ENCODE results near the gene PTPRZ1. TPM values are rescaled to one million over a fixed set of nuclear protein-coding genes. Genes with fewer than 3 reads are reported as not detected.

Gene PTPRZ1
- total RNA-seq, 1 donor from 2014 or later, result 2.2 TPM

- DNase-seq (ENCODE audit: low spot score), result no peak
Observed at GRCh38 chr7:121891731-121892130, 18.8 kb downstream of the PTPRZ1 start.

- no peak for DNase-seq (ENCODE audit: low spot score)
Observed at GRCh38 chr7:121901026-121901425, 28.1 kb downstream of the PTPRZ1 start.

DNA sequence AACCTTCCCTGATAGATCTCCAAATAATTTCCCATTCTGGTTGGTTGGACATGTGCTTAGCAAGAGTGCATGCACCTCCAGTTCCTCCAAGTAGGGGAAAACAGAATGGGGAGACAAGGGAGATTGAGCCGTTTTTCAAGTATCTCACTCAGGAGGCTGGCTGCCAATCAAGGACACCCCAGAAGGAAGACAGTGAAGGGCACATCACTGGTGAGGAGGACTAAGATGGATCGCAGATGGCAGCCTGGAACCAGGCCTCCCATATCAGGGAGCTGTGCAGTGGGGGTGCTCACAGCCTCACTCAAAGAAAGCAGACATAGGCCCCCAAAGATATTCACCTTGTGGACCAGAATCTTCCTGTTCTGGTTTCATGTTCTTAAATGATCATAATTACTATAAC, 31.2 kb downstream of the PTPRZ1 start:
- DNase-seq (ENCODE audit: low spot score), result no peak

DNA sequence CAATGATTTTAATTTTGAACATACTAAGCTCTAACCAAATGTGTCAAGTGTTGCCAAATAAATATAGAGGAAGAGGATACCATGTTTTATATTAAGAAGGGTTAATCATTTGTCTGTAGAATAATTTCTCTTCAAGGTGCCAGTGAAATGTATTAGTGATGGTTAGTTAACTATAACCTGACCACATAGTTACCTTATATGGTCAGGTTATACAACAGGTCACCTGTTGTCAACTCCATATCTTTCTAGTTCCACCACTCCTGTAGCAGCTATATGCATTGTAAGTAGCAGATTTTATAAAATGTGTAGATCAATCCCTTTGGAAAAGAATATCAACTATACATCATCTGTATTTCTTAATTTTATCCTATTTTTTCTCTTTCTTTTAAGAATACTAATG, 35.1 kb downstream of the PTPRZ1 start:
- DNase-seq (ENCODE audit: low spot score), result no peak

DNA sequence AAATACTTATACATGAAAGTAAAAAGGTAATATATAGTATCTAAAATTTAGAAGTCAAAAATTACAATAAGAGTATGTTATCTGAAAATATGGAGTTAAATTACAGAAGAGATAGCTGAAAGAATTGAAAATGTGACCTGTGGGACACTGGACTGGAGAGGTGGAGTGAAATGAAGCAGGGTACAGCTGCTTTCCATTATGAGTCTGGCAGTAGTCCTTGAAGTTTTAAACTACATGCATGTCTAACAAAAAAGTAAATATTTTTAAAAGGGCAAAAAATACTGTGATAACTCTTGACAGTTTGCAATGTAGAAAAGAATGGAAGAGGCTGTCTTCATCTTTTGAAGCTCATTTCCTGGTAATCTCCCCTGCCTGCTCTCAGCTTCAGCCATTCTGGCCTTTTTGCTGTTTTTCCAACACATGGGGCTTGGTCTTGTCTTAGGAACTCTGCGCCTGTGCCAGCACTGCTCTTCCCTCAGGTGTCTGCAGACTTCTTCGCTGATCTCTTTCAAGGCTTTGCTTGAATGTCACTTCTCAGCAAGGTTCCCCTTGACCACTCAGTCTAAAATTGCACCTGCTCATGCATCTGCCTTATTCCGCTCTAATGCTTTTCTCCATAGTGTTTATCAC, 36.9 kb downstream of the PTPRZ1 start:
- no peak for DNase-seq (ENCODE audit: low spot score)

DNA sequence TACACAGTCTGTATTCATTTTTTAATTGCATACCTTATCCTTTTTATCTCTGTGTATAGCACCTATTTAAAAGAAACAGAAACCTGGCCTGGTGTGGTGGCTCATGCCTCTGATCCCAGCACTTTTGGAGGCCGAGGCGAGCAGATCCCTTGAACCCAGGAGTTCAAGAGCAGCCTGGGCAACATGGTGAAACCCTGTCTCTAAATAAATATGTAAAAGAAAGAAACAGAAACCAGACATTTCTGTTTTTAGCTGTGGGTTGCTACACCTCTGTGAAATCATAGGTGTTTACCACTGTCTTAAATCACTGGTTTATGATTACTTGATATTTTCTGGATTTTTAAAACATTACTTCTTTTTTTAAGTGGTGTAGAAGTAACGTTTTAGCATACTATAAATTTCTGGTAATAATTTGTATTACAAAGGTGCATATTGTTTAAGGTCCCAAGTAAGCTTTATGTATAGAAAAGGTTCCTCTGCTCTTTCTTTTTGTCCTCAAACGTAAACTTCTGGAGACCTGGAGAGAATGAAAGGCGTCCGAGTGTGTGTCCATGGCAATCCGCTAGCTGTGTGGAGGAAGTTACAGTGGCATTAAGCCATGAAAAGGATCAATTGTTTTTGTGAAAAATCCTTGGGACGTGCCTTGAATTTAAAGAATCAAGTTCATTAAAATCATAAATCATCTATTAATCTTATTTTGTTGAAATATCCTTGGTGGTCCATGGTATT, 41.1 kb downstream of the PTPRZ1 start:
- no peak for DNase-seq (ENCODE audit: low spot score)

- no peak for DNase-seq (ENCODE audit: low spot score)
Observed at GRCh38 chr7:121914676-121915279, 41.8 kb downstream of the PTPRZ1 start.

DNA sequence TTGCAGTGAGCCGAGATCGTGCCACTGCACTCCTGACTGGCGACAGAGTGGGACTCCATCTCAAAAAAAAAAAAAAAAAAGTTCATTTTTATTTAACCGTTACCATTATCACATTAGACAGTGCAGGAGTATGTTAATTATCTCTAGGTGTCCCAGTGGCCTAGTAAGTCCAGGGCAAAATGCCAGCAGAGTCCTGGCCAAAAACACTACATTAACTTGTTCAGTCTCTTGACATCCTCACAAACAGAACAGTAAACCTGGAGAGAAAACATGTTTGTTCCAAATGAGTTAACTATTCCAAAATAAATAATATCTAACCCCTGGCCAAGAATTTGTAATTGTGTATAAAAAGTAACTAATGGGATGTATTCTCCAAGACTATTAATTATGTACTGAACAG, 43.2 kb downstream of the PTPRZ1 start:
- no peak for DNase-seq (ENCODE audit: low spot score)

- no peak for DNase-seq (ENCODE audit: low spot score)
Observed at GRCh38 chr7:121919986-121920385, 47.0 kb downstream of the PTPRZ1 start.

DNA sequence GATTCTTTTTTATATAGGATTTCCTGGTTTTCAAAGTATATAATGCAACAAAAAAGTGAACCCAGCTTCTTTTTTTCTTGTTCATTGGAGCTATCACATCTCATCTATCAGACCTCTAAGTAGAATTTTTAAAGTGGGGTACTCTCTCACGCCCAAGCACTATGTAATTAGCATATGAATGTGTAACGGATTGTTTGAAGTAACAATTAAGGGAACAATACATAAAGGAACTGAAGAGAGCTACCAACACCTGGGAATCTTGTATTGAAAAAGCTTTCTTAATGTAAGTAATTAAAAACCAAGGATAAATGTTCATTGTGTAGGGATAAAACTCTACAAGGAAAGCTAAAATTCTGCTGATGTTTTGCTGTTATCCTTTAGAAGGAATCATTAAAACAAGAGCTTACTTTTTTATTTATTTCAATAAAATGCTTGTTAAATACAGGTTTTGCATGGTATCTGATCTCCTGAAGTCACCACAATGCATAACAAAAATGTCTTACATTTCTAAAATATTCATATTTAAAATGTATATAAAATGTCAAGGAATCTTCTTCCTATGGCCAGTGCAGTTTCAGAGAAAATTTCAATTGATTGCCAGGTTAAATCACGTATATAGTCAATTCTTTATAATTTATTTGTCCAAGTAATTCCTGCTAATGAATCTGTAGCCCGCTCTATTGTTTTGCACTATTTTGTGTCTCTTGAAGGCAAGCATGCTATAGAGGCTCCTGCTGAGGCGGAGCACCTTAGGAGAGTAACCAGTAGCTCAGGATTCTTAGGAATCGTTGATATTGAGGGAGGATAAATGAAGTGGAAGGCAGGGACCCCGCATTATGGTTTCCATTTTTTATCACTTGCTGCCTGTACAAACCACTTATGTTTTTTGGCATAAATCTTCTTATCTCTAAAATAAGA, 51.6 kb downstream of the PTPRZ1 start:
- DNase-seq (ENCODE audit: low spot score), result no peak

DNA sequence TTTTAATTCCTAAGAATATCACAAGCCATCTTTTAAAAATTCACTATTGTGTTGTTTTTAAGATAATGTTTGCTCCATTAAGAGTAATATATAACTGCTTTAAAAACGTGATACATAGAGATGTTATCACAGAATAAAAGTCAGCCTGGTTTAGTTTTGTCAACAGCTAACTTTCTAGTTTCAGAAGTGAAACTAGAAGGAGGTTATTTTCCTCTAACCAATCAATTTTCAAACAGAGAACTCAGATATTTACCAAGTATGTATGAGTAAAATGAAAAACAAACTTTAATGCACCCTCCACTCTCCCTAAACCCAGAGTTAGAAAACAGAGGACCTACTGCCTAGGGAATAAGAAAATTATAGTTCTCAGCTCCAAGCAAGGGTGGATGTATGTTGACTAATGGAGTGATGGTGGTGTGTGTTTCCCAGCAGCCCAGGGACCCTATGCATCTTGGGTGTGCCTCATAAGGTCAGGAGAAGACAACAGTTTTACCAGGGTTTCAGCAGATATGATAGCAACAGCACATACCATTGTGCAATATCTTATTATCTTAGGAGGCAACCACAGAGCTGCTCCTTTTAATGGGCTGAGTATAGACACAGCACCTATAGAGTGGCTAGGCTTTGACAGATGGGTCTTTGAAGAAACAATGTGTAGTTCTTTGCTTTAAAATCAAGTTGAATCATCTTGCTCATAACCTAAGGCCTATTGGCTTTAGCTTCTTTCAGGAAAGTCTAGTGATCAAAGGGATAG, 58.4 kb downstream of the PTPRZ1 start:
- no peak for DNase-seq (ENCODE audit: low spot score)

DNA sequence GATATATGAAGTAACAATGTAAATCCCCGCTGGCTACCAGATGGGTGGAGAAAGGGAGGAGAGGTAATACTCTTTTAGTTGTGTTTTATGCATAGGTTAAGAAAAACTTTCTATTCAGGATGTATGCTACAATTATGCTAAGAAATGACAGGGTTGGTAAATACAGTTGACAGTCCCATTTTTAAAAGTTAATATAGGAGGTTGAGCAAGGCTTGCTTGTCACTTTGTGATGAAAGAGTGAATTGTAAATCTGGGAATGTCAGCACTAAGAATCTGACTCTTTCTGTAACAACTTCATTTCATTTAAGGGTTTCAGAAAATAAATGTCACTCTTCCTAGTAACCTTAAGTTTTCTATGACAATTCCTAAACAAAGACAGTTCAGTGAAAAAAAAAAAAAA, 59.8 kb downstream of the PTPRZ1 start:
- DNase-seq (ENCODE audit: low spot score), result no peak

GRCh38 chr7:121936951-121937623, 64.1 kb downstream of the PTPRZ1 start:
- no peak for DNase-seq (ENCODE audit: low spot score)

DNA sequence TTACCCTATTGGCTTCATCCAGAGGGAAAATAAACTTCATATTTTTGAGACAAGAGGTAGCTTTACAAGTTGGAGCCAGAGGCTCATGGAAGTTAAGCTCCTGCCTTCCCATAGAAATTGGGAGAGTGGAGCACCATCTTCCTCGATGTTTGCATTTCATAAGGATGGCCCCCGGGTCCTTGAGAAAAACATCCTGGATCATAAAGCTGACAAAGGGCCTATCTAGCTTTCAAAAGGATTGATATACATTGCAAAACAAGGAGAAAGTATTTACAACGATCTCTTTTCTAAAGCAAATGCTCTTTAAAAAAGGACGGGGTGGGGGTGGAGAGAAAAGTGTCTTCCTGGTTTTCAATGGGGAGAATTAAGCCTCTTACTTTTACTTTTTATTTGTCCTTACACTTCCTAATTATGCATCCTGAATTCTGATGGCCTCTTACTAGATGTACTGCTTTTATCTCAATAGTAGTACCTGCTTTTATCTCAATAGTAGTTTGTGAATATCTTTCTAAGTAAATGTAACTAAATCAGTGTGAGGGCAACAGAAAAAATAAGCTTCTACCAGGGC, 65.6 kb downstream of the PTPRZ1 start:
- DNase-seq (ENCODE audit: low spot score), result no peak

- DNase-seq (ENCODE audit: low spot score), result no peak
Observed at GRCh38 chr7:121940918-121941317, 68.0 kb downstream of the PTPRZ1 start.

DNA sequence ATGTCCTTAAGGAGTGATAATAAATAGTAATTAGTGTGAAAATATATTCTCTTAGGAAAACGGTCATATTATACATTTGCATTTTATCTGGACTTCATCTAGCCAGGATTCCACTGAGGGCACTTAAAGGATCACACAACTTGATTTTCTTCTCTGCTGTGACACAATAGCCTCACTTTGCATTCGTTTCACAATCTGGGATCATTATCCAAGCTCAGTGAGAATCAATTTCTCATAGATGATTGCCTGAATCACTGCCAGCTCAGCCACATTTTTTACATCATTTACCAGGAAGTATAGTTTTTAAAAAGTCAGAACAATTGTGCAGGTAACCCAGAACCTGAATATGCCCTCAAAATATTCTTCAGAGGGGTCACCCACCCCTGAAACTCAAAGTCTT, 68.9 kb downstream of the PTPRZ1 start:
- DNase-seq (ENCODE audit: low spot score), result no peak

DNA sequence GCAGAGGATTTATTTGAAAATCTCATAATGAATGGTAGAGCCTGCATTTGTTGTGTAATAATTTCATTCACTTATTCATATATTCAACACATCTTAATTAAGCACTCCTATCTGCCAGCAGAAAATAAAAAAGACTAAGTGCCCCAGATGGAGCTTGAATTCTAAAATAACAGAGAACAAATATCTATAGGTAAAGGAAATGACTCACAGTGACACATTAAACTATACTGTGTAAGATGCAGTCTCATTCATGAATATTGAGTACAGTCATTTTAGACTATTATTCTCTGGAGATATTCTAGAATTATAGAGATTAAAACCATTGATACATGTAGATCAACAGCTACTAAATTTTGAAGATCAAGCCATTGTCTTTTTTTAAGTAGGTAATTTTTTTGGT, 72.1 kb downstream of the PTPRZ1 start:
- DNase-seq (ENCODE audit: low spot score), result no peak

DNA sequence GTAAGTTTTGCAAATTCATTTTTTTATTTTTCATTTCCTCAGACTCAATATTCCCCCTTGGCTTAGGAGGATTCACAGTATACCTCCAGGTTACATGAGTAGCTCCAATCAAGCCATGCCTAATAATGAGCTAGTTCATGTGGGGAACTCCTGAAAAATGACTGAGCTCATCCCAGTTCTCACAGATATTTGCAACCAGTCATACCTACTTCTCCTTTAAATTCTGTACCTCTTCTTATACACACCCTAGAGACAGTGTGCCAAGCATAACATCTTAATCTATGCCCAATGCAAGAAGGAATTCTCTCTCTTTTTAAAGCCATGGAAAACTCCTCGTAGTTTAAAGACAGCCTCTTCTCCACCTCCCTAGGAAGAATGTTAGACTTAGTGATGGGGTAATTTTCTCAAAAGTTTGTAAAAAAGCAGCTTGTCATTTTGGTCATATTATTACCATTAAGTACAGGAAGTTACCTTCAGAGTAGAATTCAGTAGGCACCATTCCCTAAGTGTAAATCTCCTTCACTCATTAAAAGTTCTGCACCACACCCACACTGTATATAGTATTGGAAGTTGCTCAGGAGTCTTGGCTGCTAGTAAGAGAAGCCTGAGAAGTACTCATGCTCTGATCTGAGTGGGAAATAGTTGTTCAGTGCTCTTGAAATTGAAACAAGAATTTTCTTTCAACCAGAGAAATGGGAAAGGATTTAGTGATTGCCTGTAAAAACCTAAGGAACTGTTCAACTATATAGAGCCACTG, 72.7 kb downstream of the PTPRZ1 start:
- no peak for DNase-seq (ENCODE audit: low spot score)

GRCh38 chr7:121953164-121953563, 80.2 kb downstream of the PTPRZ1 start:
- DNase-seq (ENCODE audit: low spot score), result no peak

DNA sequence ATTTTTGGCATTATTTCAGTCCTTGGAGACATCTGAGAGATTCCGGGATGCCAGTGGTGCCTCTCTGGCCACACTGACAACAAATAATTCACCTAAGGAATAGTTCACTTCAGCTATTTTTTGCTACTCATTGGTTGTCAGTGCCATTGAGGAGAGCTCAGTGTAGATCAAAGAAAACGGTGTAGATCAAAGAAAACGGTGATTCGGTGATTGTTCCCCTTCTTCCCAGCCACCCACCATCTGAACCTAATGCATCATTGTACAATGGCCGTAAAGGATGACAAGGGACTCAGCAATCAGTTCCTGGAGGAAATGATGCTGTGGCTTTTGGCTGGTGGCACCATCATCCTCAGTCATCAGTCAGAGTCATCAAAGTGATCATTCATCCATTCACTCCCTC, 80.6 kb downstream of the PTPRZ1 start:
- DNase-seq (ENCODE audit: low spot score), result no peak
